Bronchial epithelial cell (primary cell): ENCODE measurements around the gene BAIAP3. TPM values are rescaled to one million over a fixed set of nuclear protein-coding genes. Genes with fewer than 3 reads are reported as not detected.

Source experiments
- DNase-seq: peaks from one replicate; pipeline ENCODE4 v3.0.0-alpha.2; 2010; ENCODE audit warnings: low read depth
- FAIRE-seq: peaks from 2 replicates; lab custom pipeline; 2011; peaks lifted over from hg19 to GRCh38; lab: Jason Lieb, UNC
- H3K27me3 ChIP-seq: 2 replicates; pipeline ENCODE4 v1.5.1; 2011; ENCODE audit warnings: low read length; ENCODE audit not compliant: control insufficient read depth, insufficient read depth
- H3K36me3 ChIP-seq: 2 replicates; pipeline ENCODE4 v1.5.1; 2011; ENCODE audit warnings: low read length; ENCODE audit not compliant: control insufficient read depth, insufficient read depth
- H3K4me3 ChIP-seq: 2 replicates; pipeline ENCODE4 v1.5.1; 2011; ENCODE audit warnings: mild to moderate bottlenecking, low read depth, low read length, control low read depth
- total RNA-seq: library from RNA; depleted of rRNA; stranded (reverse); fragments of >200 nt; gene quantifications from 2 replicates; pipeline ENCODE4 v1.2.1, GENCODE V29; 2014
- TF ChIP-seq, protein P1 (sequence below): IDR thresholded peaks from 2 replicates; pipeline ENCODE4 v1.5.1; 2011; ENCODE audit warnings: mild to moderate bottlenecking, moderate library complexity, low read length, control low read depth, inconsistent platforms; ENCODE audit not compliant: insufficient read depth, severe bottlenecking

BAIAP3 gene
- total RNA-seq, 1 donor from 2014 or later: 0.26 TPM

DNA sequence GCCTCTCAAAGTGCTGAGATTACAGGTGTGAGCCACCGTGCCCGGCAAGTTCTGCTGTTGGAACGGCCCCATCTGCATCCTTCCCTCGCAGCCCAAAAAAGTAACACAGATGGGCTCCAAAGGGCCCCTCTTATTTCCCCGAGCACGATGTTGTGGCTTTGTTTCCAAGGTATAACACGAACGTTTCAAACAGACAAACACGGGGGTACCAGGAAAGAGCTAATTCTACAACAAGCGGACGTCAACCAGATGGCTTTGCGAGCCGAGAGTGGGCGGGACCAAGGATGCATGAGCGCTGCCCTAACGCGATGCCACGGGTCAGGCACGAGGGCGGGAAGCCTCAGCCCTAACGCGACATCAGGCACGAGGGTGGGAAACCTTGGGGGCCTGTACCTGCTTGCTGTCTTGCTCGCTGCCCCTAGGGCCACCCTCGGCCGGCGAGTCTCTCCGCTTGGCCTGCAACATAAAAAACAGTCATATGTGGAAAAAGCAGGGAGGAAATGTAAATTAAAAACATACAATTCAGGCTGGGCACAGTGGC is 56.9 kb downstream of the BAIAP3 start:
- TF ChIP-seq, protein P1, sequence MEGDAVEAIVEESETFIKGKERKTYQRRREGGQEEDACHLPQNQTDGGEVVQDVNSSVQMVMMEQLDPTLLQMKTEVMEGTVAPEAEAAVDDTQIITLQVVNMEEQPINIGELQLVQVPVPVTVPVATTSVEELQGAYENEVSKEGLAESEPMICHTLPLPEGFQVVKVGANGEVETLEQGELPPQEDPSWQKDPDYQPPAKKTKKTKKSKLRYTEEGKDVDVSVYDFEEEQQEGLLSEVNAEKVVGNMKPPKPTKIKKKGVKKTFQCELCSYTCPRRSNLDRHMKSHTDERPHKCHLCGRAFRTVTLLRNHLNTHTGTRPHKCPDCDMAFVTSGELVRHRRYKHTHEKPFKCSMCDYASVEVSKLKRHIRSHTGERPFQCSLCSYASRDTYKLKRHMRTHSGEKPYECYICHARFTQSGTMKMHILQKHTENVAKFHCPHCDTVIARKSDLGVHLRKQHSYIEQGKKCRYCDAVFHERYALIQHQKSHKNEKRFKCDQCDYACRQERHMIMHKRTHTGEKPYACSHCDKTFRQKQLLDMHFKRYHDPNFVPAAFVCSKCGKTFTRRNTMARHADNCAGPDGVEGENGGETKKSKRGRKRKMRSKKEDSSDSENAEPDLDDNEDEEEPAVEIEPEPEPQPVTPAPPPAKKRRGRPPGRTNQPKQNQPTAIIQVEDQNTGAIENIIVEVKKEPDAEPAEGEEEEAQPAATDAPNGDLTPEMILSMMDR: no peak
- FAIRE-seq (no peak), DNase-seq (no peak)
- Histone ChIP-seq H3K36me3 (peaks cover 3% of the 10 kb centered on the region), H3K27me3 (no peaks in the 10 kb centered on the region), H3K4me3 (no peak overlapping the region)

DNA sequence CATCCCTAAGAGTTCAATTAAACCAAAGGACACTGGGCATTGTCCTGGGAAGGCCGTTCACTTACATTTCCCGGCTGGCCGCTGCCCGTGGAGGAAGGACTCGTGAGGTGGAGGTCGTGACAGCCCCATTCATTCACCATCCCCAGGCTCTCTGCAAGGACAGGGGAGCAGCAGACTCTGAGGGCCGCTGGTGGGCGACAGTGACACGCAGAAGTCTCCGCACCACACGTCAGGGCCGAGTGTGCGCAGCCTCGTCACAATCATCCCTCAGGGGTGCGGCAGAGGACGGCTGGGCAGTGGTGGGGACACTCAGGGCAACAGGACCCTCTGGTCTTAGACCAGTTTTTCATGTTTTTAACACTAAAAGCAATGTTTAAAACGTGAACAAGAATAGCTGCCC is 59.4 kb downstream of the BAIAP3 start:
- Histone ChIP-seq H3K36me3 (peaks cover 3% of the 10 kb centered on the region), H3K4me3 (no peak overlapping the region), H3K27me3 (no peaks in the 10 kb centered on the region)
- no peak for FAIRE-seq
- TF ChIP-seq, protein P1: no peak
- no peak for DNase-seq

DNA sequence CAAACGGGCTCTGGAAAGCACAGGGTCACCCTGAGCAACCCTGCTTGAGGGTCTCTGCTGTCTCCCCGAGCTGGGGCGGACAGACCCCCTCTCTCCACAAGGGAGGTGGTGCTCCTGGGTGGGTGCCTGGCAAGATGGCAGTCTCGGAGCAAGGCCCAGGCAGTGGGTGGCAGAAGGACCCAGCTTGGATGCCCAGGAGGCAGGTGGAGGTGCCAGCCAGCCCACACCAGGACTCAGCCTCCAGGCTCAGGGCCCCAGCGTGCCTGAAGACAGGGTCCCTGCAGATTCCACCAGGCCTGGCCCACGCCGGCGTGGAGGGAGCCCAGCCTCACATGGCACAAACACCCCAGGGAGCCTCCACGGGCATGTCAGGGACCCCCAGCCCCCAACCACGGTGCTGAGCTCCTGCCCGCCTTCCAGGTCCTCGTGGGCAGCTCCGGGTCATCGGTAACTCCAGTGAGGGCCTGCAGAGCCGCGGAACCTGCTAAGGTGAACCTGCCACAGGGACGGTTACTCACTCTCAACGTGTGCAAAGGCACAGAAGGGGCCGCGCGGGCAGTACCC is 60.2 kb downstream of the BAIAP3 start:
- no peaks in the 10 kb centered on the region for H3K27me3 ChIP-seq
- DNase-seq: no peak
- peaks cover 3% of the 10 kb centered on the region for H3K36me3 ChIP-seq
- H3K4me3 ChIP-seq: no peak overlapping the region
- FAIRE-seq: no peak
- TF ChIP-seq, protein P1: no peak

DNA sequence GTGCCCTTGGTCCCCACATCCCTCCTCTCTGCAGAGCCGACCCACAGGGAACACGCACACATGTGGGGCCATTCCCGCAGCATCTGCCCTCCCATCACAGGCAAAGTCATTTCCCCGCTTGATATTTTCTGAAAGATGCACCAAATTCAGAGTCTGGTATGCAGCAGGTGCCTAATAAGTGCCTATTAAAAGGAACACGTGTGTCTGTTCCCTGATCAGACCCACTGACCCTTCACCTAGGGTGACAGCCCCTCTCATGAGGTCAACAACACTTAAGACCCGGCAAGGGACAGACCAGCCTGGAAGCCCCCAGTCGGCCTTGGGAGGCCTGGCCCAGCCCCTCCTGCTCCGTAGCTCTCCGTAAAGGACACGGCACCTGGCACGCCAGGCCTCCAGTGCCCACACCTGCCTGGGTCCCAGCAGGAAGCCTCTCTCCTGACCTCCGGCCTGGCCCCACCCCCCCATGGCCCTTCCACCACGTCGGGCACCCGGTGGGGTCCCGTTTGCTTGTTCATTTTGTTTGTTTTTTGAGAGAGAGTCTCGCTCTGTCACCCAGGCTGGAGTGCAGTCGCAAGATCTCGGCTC is 61.0 kb downstream of the BAIAP3 start:
- H3K4me3 ChIP-seq: no peak overlapping the region
- DNase-seq (no peak), FAIRE-seq (peak; percentile 77)
- TF ChIP-seq, protein P1: no peak
- peaks cover 2% of the 10 kb centered on the region for H3K36me3 ChIP-seq
- H3K27me3 ChIP-seq: no peaks in the 10 kb centered on the region

GRCh38 chr16:1395444-1396031 is 62.1 kb downstream of the BAIAP3 start:
- peaks cover 1% of the 10 kb centered on the region for H3K36me3 ChIP-seq
- no peak overlapping the region for H3K4me3 ChIP-seq
- DNase-seq: no peak
- TF ChIP-seq, protein P1: no peak
- no peaks in the 10 kb centered on the region for H3K27me3 ChIP-seq
- no peak for FAIRE-seq
